GM18951 (cell line): ENCODE measurements around the gene STAT5B.

Experiments
- POLR2A ChIP-seq: IDR thresholded peaks from 4 replicates; pipeline ENCODE4 v1.6.1; 2011; ENCODE audit warnings: mild to moderate bottlenecking; ENCODE audit not compliant: insufficient read length, insufficient read depth; ENCODE audit errors: extremely low read depth
- in situ Hi-C: fragments of 300-500 bp; cut with MboI; formaldehyde crosslinking; loops from one replicate; pipeline ENCODE4 v1.12.0; 2022; ENCODE audit warnings: low sequenced_read_pairs, mixed read lengths, inconsistent platforms; ENCODE audit not compliant: unreplicated experiment

The STAT5B gene

GRCh38 chr17:42296012-42296411 lies 19.8 kb upstream of the STAT5B start:
- in situ Hi-C loops, result no loop called here
- no peak for TF ChIP-seq POLR2A

- TF ChIP-seq POLR2A, result no peak
- in situ Hi-C loops, result no loop called here
These were observed 18.5 kb upstream of the STAT5B start for GRCh38 chr17:42294469-42295398.

- in situ Hi-C loops, result no loop called here
- no peak for TF ChIP-seq POLR2A
These were observed 14.9 kb upstream of the STAT5B start for GRCh38 chr17:42291129-42291528.

GRCh38 chr17:42290577-42290976 lies 14.4 kb upstream of the STAT5B start:
- in situ Hi-C loops, result no loop called here
- no peak for TF ChIP-seq POLR2A

- no peak for TF ChIP-seq POLR2A
- in situ Hi-C loops, result no loop called here
These were observed 13.5 kb upstream of the STAT5B start for GRCh38 chr17:42289611-42290181.

DNA sequence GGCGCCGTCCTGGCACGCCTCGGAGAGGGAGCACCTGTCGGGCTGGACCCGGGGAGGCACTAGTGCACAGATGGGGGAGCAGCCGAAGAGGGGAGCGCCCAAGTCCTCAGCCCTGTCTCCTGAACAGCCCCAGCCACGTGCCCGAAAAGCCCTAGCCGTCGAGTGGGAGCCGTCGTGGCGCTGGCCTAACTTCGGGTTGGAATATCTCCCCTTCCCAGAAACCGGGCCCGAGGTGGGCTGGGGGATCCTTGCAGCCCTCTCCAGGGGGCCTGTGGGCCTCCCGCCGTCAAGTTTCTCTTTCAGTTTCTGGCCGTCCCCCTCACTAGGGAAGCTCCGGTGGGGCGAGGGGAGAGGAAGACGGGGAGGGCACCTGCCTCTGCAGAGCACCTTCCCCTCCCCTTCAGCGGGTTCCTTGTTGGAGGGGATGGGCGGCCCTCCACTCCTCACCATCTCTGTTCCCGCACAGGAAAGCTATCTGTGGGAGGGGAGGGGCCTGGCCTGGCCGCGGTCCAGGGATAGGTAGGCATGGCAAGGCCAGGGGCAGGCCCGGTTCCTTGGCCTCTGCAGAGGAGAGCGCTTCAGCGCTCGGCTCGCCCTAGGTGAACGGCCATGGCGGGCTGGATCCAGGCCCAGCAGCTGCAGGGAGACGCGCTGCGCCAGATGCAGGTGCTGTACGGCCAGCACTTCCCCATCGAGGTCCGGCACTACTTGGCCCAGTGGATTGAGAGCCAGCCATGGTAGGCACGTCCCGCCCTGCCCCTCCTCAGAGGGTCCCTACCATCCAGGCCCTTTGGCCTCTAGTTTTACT lies 12.8 kb upstream of the STAT5B start:
- in situ Hi-C loops, result no loop called here
- TF ChIP-seq POLR2A, result no peak

- peak; percentile 70 for TF ChIP-seq POLR2A
- in situ Hi-C loops, result no loop called here
These were observed 12.0 kb upstream of the STAT5B start, which contains the start of gene STAT5A for GRCh38 chr17:42287977-42288802. Gene STAT5A (plus strand): TSS chr17:42288498. CDS start chr17:42289412, 914 bp downstream.

DNA sequence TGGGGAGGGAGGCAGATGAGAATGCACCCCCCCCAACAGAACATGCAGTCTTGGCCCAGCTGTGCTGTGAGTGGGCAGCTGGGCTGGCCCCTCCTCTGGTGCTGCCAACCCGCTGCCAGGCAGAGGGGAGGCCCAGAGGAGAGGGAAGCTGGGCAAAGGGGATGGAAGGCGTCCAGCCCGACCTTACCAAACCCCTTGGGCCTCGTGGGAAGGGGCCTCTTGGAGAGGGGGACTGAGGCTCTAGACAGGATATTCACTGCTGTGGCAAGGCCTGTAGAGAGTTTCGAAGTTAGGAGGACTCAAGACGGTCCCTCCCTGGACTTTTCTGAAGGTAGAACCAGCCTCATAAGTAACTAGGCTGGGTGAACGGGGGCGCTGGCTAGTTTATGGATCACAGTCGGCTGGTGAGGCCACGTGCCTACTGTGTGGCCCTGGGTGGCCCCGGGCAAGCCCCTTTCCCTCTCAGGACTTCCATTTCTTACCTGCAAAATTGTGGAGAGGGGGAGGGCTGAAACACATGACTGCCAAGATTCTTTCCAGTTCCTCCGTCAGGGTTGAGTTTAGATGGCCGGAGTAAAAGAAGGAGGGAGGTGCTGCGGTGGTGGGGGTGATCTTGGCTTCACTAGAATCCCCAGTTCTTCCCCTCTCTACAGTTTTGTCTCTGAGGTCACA lies 11.2 kb upstream of the STAT5B start:
- in situ Hi-C loops, result no loop called here
- peak; percentile 55 for TF ChIP-seq POLR2A

GRCh38 chr17:42286411-42287221 lies 10.4 kb upstream of the STAT5B start:
- in situ Hi-C loops, result no loop called here
- no peak for TF ChIP-seq POLR2A

- no peak for TF ChIP-seq POLR2A
- in situ Hi-C loops, result no loop called here
These were observed 9.3 kb upstream of the STAT5B start for GRCh38 chr17:42285346-42286050.

- no peak for TF ChIP-seq POLR2A
- in situ Hi-C loops, result no loop called here
These were observed 8.4 kb upstream of the STAT5B start for GRCh38 chr17:42284566-42284965.

DNA sequence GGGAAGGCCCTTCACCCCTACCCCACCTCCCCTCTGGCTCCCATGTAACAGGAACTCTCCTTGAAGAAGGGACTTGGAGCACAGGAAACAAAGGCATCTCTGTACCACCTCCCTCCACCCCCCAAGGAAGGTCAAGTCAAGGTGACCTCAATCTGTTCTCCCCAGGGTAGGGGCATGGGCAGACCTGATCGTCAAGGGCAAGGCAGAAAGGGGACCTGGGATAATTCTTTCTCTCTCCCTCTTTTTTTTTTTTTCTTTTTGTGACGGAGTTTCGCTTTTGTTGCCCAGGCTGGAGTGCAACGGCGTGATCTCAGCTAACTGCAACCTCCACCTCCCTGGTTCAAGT lies 7.8 kb upstream of the STAT5B start:
- in situ Hi-C loops, result no loop called here

More for the DNA sequence above, 7.8 kb upstream of the STAT5B start:
- no peak for TF ChIP-seq POLR2A
